A549 (cell line): ENCODE data around the gene LRIG3.

Experiments
- BHLHE40 ChIP-seq: IDR thresholded peaks from 2 replicates; pipeline ENCODE4 v1.6.1; 2012; ENCODE audit warnings: low read depth, low read length, inconsistent platforms
- CEBPB ChIP-seq, 2 experiments: fragments of >200 bp in 1 of 2; sonication (Bioruptor Twin) in 1 of 2; formaldehyde crosslinking in 1 of 2; IDR thresholded peaks; 2 replicates each; pipeline ENCODE4 v1.6.1; 2012 to 2016
- CTCF ChIP-seq: fragments of >200 bp; sonication (Bioruptor Twin); formaldehyde crosslinking; IDR thresholded peaks from 3 replicates; pipeline ENCODE4 v1.5.1; 2016
- FOSL2 ChIP-seq, 2 experiments: fragments of 450-650 bp in 1 of 2; fragments of >200 bp in 1 of 2; sonication (Bioruptor Twin) in 1 of 2; formaldehyde crosslinking; IDR thresholded peaks; 2 replicates each; pipeline versions ENCODE4 v1.5.0 to v1.6.1; 2016 to 2020; ENCODE audit warnings: mild to moderate bottlenecking in 1 of 2, moderate library complexity in 1 of 2
- HDAC2 ChIP-seq: fragments of 200-600 bp; sonication (generic); IDR thresholded peaks from 2 replicates; pipeline ENCODE4 v1.6.1; 2016
- JUN ChIP-seq, 2 experiments: fragments of >200 bp; sonication (Bioruptor Twin); formaldehyde crosslinking; IDR thresholded peaks; 2 replicates in 1 of 2; 3 replicates in 1 of 2; pipeline ENCODE4 v1.6.1; 2016 to 2017
- NFE2L2 ChIP-seq: fragments of 150-350 bp; conservative IDR thresholded peaks from 2 replicates; pipeline ENCODE4 v1.6.1; 2014; ENCODE audit warnings: low read length
- POLR2A ChIP-seq: IDR thresholded peaks from 2 replicates; pipeline ENCODE4 v1.6.1; 2012; ENCODE audit warnings: mild to moderate bottlenecking, low read length

GRCh38 chr12:58918469-58918844, 1.8 kb downstream of the LRIG3 start:
- TF ChIP-seq CTCF (no peak), JUN (IDR thresholded peaks at IDR 0.05) (no peak), POLR2A (no peak), CEBPB (IDR thresholded peaks at IDR 0.05) (no peak), FOSL2 (IDR thresholded peaks at IDR 0.05) (no peak), FOSL2 (CRISPR knock-in tag; IDR thresholded peaks at IDR 0.05) (no peak), HDAC2 (no peak), BHLHE40 (no peak), NFE2L2 (no peak)
